Pancreas (tissue), 10 donors: ENCODE results near the gene MAZ. TPM values are rescaled to one million over a fixed set of nuclear protein-coding genes. Genes with fewer than 3 reads are reported as not detected.

ENCODE experiments used
- ATAC-seq, 4 donors: fragments of 200-7000 bp; cut with Tn5 transposase; one replicate each; pipeline versions ENCODE4 v1.8.0 to v1.9.1; 2020; ENCODE audit warnings: mild to moderate bottlenecking in 4 of 4, moderate library complexity in 4 of 4
- DNase-seq, 6 donors: peaks; one replicate each; pipeline ENCODE4 v3.0.0-alpha.2; 2020
- FAIRE-seq: peaks from 2 replicates; lab custom pipeline; 2012; peaks lifted over from hg19 to GRCh38; lab: Jason Lieb, UNC
- H3K27ac ChIP-seq, 4 donors: fragments of 200-600 bp; sonication (generic); 1 replicate in 3 of 4; 2 replicates in 1 of 4; pipeline versions ENCODE4 v1.5.0 to v1.8.0; 2020
- H3K27me3 ChIP-seq, 4 donors: fragments of 200-600 bp; one replicate each; pipeline ENCODE4 v1.8.0; 2021
- H3K36me3 ChIP-seq, 3 donors: fragments of 200-600 bp; sonication (generic) in 1 of 3; one replicate each; pipeline versions ENCODE4 v1.5.0 to v1.8.0; 2020 to 2021
- H3K4me1 ChIP-seq, 3 donors: fragments of 200-600 bp; one replicate each; pipeline ENCODE4 v1.8.0; 2021
- H3K4me3 ChIP-seq, 4 donors: fragments of 200-600 bp; sonication (generic) in 2 of 4; one replicate each; pipeline versions ENCODE4 v1.5.0 to v1.8.0; 2020 to 2021
- H3K9me3 ChIP-seq, 4 donors: fragments of 200-600 bp; one replicate each; pipeline ENCODE4 v1.8.0; 2021
- CTCF ChIP-seq, 4 donors: fragments of 200-600 bp; sonication (generic) in 3 of 4; IDR thresholded peaks; one replicate each; pipeline versions ENCODE4 v1.5.0 to v1.8.0; 2021; ENCODE audit warnings: antibody characterized with exemption in 4 of 4
- WGBS, 2 donors: extraction: QIAGEN DNeasy Blood & Tissue Kit; methylation state at CpG; one replicate each; pipeline ENCODE4 v1.1.7; 2013; 5-methylcytosine and 5-hydroxymethylcytosine counted together
- intact Hi-C, 3 donors: fragments of 100-400 bp; cut with DNase I; formaldehyde crosslinking; loops; one replicate each; pipeline versions ENCODE4 v1.11.1 to v1.14.2; 2022
- polyA plus RNA-seq, 2 donors: library from polyadenylated mRNA; stranded (reverse); fragments of 200-250 nt; gene quantifications; one replicate each; pipeline ENCODE4 v1.2.3, GENCODE V29; 2013
- total RNA-seq, 6 donors: library from RNA; stranded (reverse); fragmentation: NEBNext Ultra II Directional in 4 of 6; extraction: Animal tissue kit (Norgen Biotek cat#: 25700) in 4 of 6; gene quantifications; one replicate each; pipeline versions ENCODE4 v1.2.1 to v1.2.4, GENCODE V29; 2021 to 2023
- donor health status: healthy with polysubstance abuse.
- donor health status: DM: no; HTN: no; CAD: no; lungs with moderate emphysema.
- donor health status: DM: no; HTN: no; CAD: no.
- donor health status: control.
- donor health status: control.
- donor health status: Bipolar disorder and iron deficiency.
- donor health status: DM: yes; HTN: yes; CAD: no.
- donor health status: DM: no; HTN: no; CAD: no.
- donor health status: DM: no; HTN: no; CAD: no.
- donor health status: DM: yes; HTN: yes; CAD: no.

Gene MAZ
- total and polyA plus RNA-seq, 8 donors, result 84.8 to 122 (median 96.2) TPM

DNA sequence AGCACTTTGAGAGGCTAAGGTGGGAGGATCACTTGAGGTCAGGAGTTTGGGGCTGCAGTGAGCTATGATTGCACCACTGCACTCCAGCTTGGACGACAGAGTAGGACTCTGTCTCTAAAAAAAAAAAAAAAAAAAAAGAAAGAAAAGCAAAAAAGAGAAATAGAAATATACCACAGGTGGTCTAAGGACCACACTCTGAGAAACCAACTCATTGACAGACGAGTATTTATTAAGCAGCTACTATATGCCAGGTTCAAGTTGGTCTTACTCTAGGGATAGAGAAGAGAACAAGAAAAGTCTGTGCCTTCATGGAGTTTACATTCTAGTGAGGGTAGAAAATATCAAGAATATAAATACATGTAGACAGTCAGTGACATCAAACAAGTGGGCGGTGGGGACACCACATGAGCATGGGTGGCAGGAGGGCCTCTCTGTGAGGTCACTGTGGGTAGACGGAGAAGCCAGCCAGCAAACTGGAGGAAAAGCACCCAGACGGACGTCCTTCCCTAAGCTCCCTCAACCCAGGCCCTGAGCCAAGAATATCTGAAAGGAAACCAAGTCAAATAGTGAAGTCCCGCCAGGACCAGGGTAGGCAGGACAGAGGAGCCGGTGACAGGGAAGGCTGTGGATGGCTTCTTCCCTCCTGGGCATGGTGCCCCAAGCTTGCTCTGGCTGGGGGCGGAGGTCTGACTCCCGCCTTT is 52.0 kb downstream of the MAZ start:
- 50 to 53% methylated on average over 10 of the region's 10 CpGs for WGBS, 2 donors
- FAIRE-seq (no peak), DNase-seq (peak in 1 of 6 donors; percentile 58), ATAC-seq (no peak)
- H3K4me3 ChIP-seq, result no peak overlapping the region
- no peaks in the 10 kb centered on the region for H3K27me3 ChIP-seq
- peaks cover 0 to 9% (median 0%) of the 10 kb centered on the region in 3 donors for H3K36me3 ChIP-seq
- intact Hi-C loops, result no loop called here
- TF ChIP-seq CTCF (IDR thresholded peaks at IDR 0.05), result no peak
- H3K9me3 ChIP-seq, result no peaks in the 10 kb centered on the region
- H3K27ac ChIP-seq, result no peak overlapping the region
- peaks cover 0 to 13% (median 11%) of the 10 kb centered on the region in 3 donors for H3K4me1 ChIP-seq

DNA sequence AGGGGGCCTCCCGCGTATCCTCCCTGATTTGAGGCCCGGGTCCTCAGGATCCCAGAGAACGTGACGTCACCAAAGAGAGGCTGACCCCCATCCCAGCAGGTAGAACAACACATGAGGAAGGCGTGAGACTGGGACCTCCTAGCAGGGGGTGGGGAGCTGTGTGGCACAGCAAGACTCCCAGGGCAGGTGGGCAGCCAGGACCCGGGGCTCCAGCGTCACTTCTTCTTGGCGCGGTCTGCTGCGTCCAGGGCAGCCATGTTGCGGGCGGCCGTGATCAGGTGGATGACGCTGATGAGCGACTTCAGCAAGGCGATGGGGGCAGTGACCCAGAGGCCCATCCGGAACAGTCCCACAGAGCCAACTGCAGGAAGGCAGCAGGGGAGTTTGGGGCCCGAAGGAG is 52.6 kb downstream of the MAZ start:
- H3K4me1 ChIP-seq, result peaks cover 0 to 16% (median 11%) of the 10 kb centered on the region in 3 donors
- no peak overlapping the region for H3K27ac ChIP-seq
- H3K36me3 ChIP-seq, result peaks cover 0 to 9% (median 0%) of the 10 kb centered on the region in 3 donors
- 91 to 95% methylated on average over 18 to 19 of the region's 19 CpGs for WGBS, 2 donors
- no peaks in the 10 kb centered on the region for H3K27me3 ChIP-seq
- TF ChIP-seq CTCF (IDR thresholded peaks at IDR 0.05), result no peak
- intact Hi-C loops, result no loop called here
- FAIRE-seq (no peak), DNase-seq (no peak), ATAC-seq (no peak)
- H3K9me3 ChIP-seq, result no peaks in the 10 kb centered on the region
- no peak overlapping the region for H3K4me3 ChIP-seq

DNA sequence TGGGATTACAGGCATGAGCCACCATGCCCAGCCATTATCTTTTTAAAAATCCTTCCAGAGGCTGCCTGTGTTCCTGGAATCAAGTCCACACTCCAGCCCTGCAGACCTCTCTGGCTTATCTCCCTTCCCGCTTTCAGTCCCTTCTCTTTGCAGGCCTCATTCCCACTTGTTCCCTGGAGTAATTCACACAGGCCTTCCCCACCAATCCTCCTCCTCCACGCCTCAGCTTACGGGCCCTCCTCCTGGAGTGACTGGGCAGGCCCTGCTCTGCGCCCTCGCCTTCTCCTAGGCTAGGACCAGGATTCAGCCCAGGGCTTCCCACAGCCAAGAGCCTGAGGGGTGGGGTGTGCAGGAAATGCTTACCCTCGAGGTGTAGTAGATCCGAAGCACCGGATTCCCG is 53.9 kb downstream of the MAZ start:
- Histone ChIP-seq H3K36me3 (peaks cover 0 to 9% (median 0%) of the 10 kb centered on the region in 3 donors), H3K4me1 (peaks cover 0 to 16% (median 11%) of the 10 kb centered on the region in 3 donors), H3K27ac (no peak overlapping the region), H3K9me3 (no peaks in the 10 kb centered on the region), H3K4me3 (no peak overlapping the region), H3K27me3 (no peaks in the 10 kb centered on the region)
- FAIRE-seq, result no peak
- WGBS, 2 donors, result 88 to 92% methylated on average over 9 of the region's 9 CpGs
- DNase-seq, result no peak
- no peak for ATAC-seq
- TF ChIP-seq CTCF (IDR thresholded peaks at IDR 0.05), result no peak
- intact Hi-C loops, result loop anchor here in 1 of 3 donors (10.0 kb wide), 1 partner anchor 145 kb away; no protein-coding TSS in a partner anchor

Other genes with a start within 250 kb of the MAZ start
- gene SPN, start 143.3 kb upstream of the MAZ start, total RNA-seq, result 1 to 10 TPM in 3 of 6 donors, under 1 TPM in 3; 0.23 to 6.4 (median 1.3) TPM
- under 1 TPM; 0.16 to 0.49 TPM for gene SPN, start 143.3 kb upstream of the MAZ start, polyA plus RNA-seq
- 10 to 100 TPM; 16.3 to 29.7 (median 19.2) TPM for gene QPRT, start 127.3 kb upstream of the MAZ start, total RNA-seq
- 10 to 100 TPM in 1 of 2 donors, 1 to 10 TPM in 1; 8.2 to 15.1 TPM for gene QPRT, start 127.3 kb upstream of the MAZ start, polyA plus RNA-seq
- 1 to 10 TPM in 2 of 6 donors, under 1 TPM in 3, not detected in 1; 0.24 to 1.5 (median 0.61) TPM for gene C16orf54, start 60.5 kb upstream of the MAZ start, total RNA-seq
- gene C16orf54, start 60.5 kb upstream of the MAZ start, polyA plus RNA-seq, result under 1 TPM; 0.23 to 0.26 TPM
- 1 to 10 TPM in 3 of 6 donors, under 1 TPM in 3; 0.06 to 3.1 (median 1.1) TPM for gene ZG16, start 28.3 kb upstream of the MAZ start, total RNA-seq
- gene ZG16, start 28.3 kb upstream of the MAZ start, polyA plus RNA-seq, result 1 to 10 TPM in 1 of 2 donors, under 1 TPM in 1; 0.52 to 2.4 TPM
- 10 to 100 TPM in 4 of 6 donors, 1 to 10 TPM in 2; 7.7 to 17.4 (median 11.0) TPM for gene KIF22, start 15.8 kb upstream of the MAZ start, total RNA-seq
- 10 to 100 TPM; 43.1 to 51.2 TPM for gene KIF22, start 15.8 kb upstream of the MAZ start, polyA plus RNA-seq
- 1 to 10 TPM in 1 of 6 donors, under 1 TPM in 5; 0.35 to 1.2 (median 0.45) TPM for gene PRRT2, start 5.7 kb downstream of the MAZ start, total RNA-seq
- 1 to 10 TPM; 2.6 to 3.2 TPM for gene PRRT2, start 5.7 kb downstream of the MAZ start, polyA plus RNA-seq
- gene PAGR1, start 9.6 kb downstream of the MAZ start, total RNA-seq, result 10 to 100 TPM in 3 of 6 donors, 1 to 10 TPM in 3; 8.1 to 14.5 (median 10.4) TPM
- 10 to 100 TPM; 34.5 to 34.7 TPM for gene PAGR1, start 9.6 kb downstream of the MAZ start, polyA plus RNA-seq
- gene MVP, start 13.9 kb downstream of the MAZ start, total RNA-seq, result 100 to 1,000 TPM in 2 of 6 donors, 10 to 100 TPM in 4; 58.8 to 123 (median 77.5) TPM
- 100 to 1,000 TPM; 119 to 179 TPM for gene MVP, start 13.9 kb downstream of the MAZ start, polyA plus RNA-seq
- 10 to 100 TPM; 31.9 to 50.9 (median 37.3) TPM for gene CDIPT, start 56.7 kb downstream of the MAZ start, total RNA-seq
- gene CDIPT, start 56.7 kb downstream of the MAZ start, polyA plus RNA-seq, result 10 to 100 TPM; 52.7 to 69.8 TPM
- 10 to 100 TPM; 14.7 to 29.4 (median 18.3) TPM for gene SEZ6L2, start 93.0 kb downstream of the MAZ start, total RNA-seq
- gene SEZ6L2, start 93.0 kb downstream of the MAZ start, polyA plus RNA-seq, result 10 to 100 TPM; 12.6 to 38.8 TPM
- gene ASPHD1, start 94.0 kb downstream of the MAZ start, total RNA-seq, result 10 to 100 TPM in 1 of 6 donors, 1 to 10 TPM in 5; 3.8 to 11.2 (median 7.1) TPM
- 10 to 100 TPM; 11.9 to 21.2 TPM for gene ASPHD1, start 94.0 kb downstream of the MAZ start, polyA plus RNA-seq
- 10 to 100 TPM in 1 of 6 donors, 1 to 10 TPM in 5; 7.7 to 15.8 (median 9.0) TPM for gene KCTD13, start 119.7 kb downstream of the MAZ start, total RNA-seq
- 10 to 100 TPM; 19.3 to 20.5 TPM for gene KCTD13, start 119.7 kb downstream of the MAZ start, polyA plus RNA-seq
- 10 to 100 TPM; 58.3 to 79.8 (median 68.1) TPM for gene TMEM219, start 155.6 kb downstream of the MAZ start, total RNA-seq
- 100 to 1,000 TPM; 112 to 114 TPM for gene TMEM219, start 155.6 kb downstream of the MAZ start, polyA plus RNA-seq
- 10 to 100 TPM; 13.5 to 26.1 (median 16.1) TPM for gene TAOK2, start 167.3 kb downstream of the MAZ start, total RNA-seq
- 10 to 100 TPM; 28.7 to 41.1 TPM for gene TAOK2, start 167.3 kb downstream of the MAZ start, polyA plus RNA-seq
- gene HIRIP3, start 189.1 kb downstream of the MAZ start, total RNA-seq, result 1 to 10 TPM; 4.4 to 9.5 (median 6.2) TPM
- 10 to 100 TPM in 1 of 2 donors, 1 to 10 TPM in 1; 9.5 to 16.8 TPM for gene HIRIP3, start 189.1 kb downstream of the MAZ start, polyA plus RNA-seq
- 10 to 100 TPM; 24.0 to 46.8 (median 30.1) TPM for gene INO80E, start 189.7 kb downstream of the MAZ start, total RNA-seq
- 100 to 1,000 TPM in 1 of 2 donors, 10 to 100 TPM in 1; 51.0 to 113 TPM for gene INO80E, start 189.7 kb downstream of the MAZ start, polyA plus RNA-seq
- 1 to 10 TPM in 1 of 6 donors, under 1 TPM in 5; 0.19 to 1.9 (median 0.40) TPM for gene DOC2A, start 204.5 kb downstream of the MAZ start, total RNA-seq
- gene DOC2A, start 204.5 kb downstream of the MAZ start, polyA plus RNA-seq, result 1 to 10 TPM; 2.6 to 4.4 TPM
- gene C16orf92, start 216.7 kb downstream of the MAZ start, total RNA-seq, result not detected
- gene C16orf92, start 216.7 kb downstream of the MAZ start, polyA plus RNA-seq, result not detected
- under 1 TPM in 3 of 6 donors, not detected in 3; 0.20 to 0.28 (median 0.24) TPM for gene TLCD3B, start 224.7 kb downstream of the MAZ start, total RNA-seq
- 1 to 10 TPM in 1 of 2 donors, under 1 TPM in 1; 0.95 to 2.1 TPM for gene TLCD3B, start 224.7 kb downstream of the MAZ start, polyA plus RNA-seq